Measurements from ENCODE around the gene LRRC59. TPM values are rescaled to one million over a fixed set of nuclear protein-coding genes. Genes with fewer than 3 reads are reported as not detected.
"Not testable (repeated sequence)": the region's sequence is repeated elsewhere in the genome, so short reads cannot be mapped to it uniquely, and the experiment has no call there.

Gene LRRC59
- total RNA-seq, 1 experiment from 2014 or later: 106 TPM

- peaks cover 20 to 25% of the 10 kb centered on the region in 2 experiments for H3K4me1 Mint-ChIP-seq
These were observed 31.6 kb upstream of the LRRC59 start for GRCh38 chr17:50428831-50429424.

GRCh38 chr17:50428126-50428525 is 30.8 kb upstream of the LRRC59 start:
- not testable (repeated sequence) for H2AFZ ChIP-seq (ENCODE audit: low read length); H2BK15ac ChIP-seq (ENCODE audit: low read depth, low read length); H3K9me3 ChIP-seq (ENCODE audit: control insufficient read depth, low read depth, low read length); H3K79me2 ChIP-seq (ENCODE audit: insufficient read depth, low read length); H4K91ac ChIP-seq (ENCODE audit: insufficient read length, low read depth, low read length); H3K14ac ChIP-seq (ENCODE audit: insufficient read depth, low read length); H3K36me3 Mint-ChIP-seq (ENCODE audit: insufficient read depth in 1 of 3, low read depth in 3 of 3); H3K4me1 ChIP-seq (ENCODE audit: insufficient read depth, low read length); H4K8ac ChIP-seq (replicated peaks; ENCODE audit: insufficient read length, low read depth, low read length); H3K9me3 Mint-ChIP-seq; H3K4me2 ChIP-seq (ENCODE audit: insufficient read depth, insufficient read length, low read length); H3T11ph ChIP-seq (ENCODE audit: low read length); H3K4ac ChIP-seq (ENCODE audit: low read depth, low read length); H3K27ac Mint-ChIP-seq; H3K27me3 ChIP-seq (ENCODE audit: insufficient read depth, low read length); H2BK120ac ChIP-seq (ENCODE audit: low read depth, low read length, poor library complexity, severe bottlenecking); H3K9ac ChIP-seq (ENCODE audit: extremely low read depth, insufficient read length, low read length); H2AK5ac ChIP-seq (ENCODE audit: insufficient read length, low read length); H3K18ac ChIP-seq (ENCODE audit: insufficient read length, low read depth, low read length); DNase-seq; H3K79me1 ChIP-seq (ENCODE audit: insufficient read depth, low read depth, low read length, poor library complexity, severe bottlenecking); H3K56ac ChIP-seq (ENCODE audit: insufficient read length, low read depth, low read length); H3K23ac ChIP-seq (ENCODE audit: insufficient read length, low read depth, low read length); H3K27ac ChIP-seq (ENCODE audit: insufficient read length, low read depth, low read length); H3K4me3 Mint-ChIP-seq; H2BK5ac ChIP-seq (ENCODE audit: insufficient read length, low read length); H4K20me1 ChIP-seq (ENCODE audit: control insufficient read depth, insufficient read depth, insufficient read length); H2BK20ac ChIP-seq (ENCODE audit: low read depth, low read length, poor library complexity, severe bottlenecking); H2BK12ac ChIP-seq (ENCODE audit: insufficient read length, low read depth, low read length); H4K5ac ChIP-seq (ENCODE audit: insufficient read length, low read depth, low read length)
- WGBS (ENCODE audit: extremely low coverage, insufficient read length, low lambda C conversion rate): no CpG with 5 or more reads among the region's 6 CpGs
- H3K27me3 Mint-ChIP-seq (ENCODE audit: low read depth): peaks cover 19% of the 10 kb centered on the region
- peaks cover 12% of the 10 kb centered on the region for H3K23me2 ChIP-seq (ENCODE audit: insufficient read length, low read depth, low read length, poor library complexity, severe bottlenecking)
- H3K4me1 Mint-ChIP-seq: peaks cover 20 to 25% of the 10 kb centered on the region in 2 experiments

More at GRCh38 chr17:50428831-50429424, 31.6 kb upstream of the LRRC59 start:
- Histone ChIP-seq H3K79me1 (ENCODE audit: insufficient read depth, low read depth, low read length, poor library complexity, severe bottlenecking) (no peaks in the 10 kb centered on the region), H3K9me3 (ENCODE audit: control insufficient read depth, low read depth, low read length) (no peaks in the 10 kb centered on the region), H3K23ac (ENCODE audit: insufficient read length, low read depth, low read length) (no peak overlapping the region), H3K79me2 (ENCODE audit: insufficient read depth, low read length) (no peaks in the 10 kb centered on the region), H2BK15ac (ENCODE audit: low read depth, low read length) (no peak overlapping the region), H2BK120ac (ENCODE audit: low read depth, low read length, poor library complexity, severe bottlenecking) (no peak overlapping the region), H2BK12ac (ENCODE audit: insufficient read length, low read depth, low read length) (no peak overlapping the region), H3K4me2 (ENCODE audit: insufficient read depth, insufficient read length, low read length) (no peak overlapping the region), H3K27ac (ENCODE audit: insufficient read length, low read depth, low read length) (no peak overlapping the region), H4K8ac (replicated peaks; ENCODE audit: insufficient read length, low read depth, low read length) (no peak overlapping the region), H2BK5ac (ENCODE audit: insufficient read length, low read length) (no peak overlapping the region), H2AK5ac (ENCODE audit: insufficient read length, low read length) (no peak overlapping the region), H4K5ac (ENCODE audit: insufficient read length, low read depth, low read length) (no peak overlapping the region), H4K20me1 (ENCODE audit: control insufficient read depth, insufficient read depth, insufficient read length) (no peaks in the 10 kb centered on the region), H3K27me3 (ENCODE audit: insufficient read depth, low read length) (no peaks in the 10 kb centered on the region; the same call in 1 of the 2 replicates), H3K4ac (ENCODE audit: low read depth, low read length) (no peak overlapping the region), H3K23me2 (ENCODE audit: insufficient read length, low read depth, low read length, poor library complexity, severe bottlenecking) (peaks cover 12% of the 10 kb centered on the region), H4K91ac (ENCODE audit: insufficient read length, low read depth, low read length) (no peak overlapping the region), H2BK20ac (ENCODE audit: low read depth, low read length, poor library complexity, severe bottlenecking) (no peak overlapping the region), H3K14ac (ENCODE audit: insufficient read depth, low read length) (no peak overlapping the region), H3K18ac (ENCODE audit: insufficient read length, low read depth, low read length) (no peak overlapping the region), H3K4me1 (ENCODE audit: insufficient read depth, low read length) (no peaks in the 10 kb centered on the region; the same call in 1 of the 2 replicates), H3K9ac (ENCODE audit: extremely low read depth, insufficient read length, low read length) (no peak overlapping the region), H3K56ac (ENCODE audit: insufficient read length, low read depth, low read length) (no peak overlapping the region), H2AFZ (ENCODE audit: low read length) (no peak overlapping the region), H3T11ph (ENCODE audit: low read length) (no peak overlapping the region)
- WGBS (ENCODE audit: extremely low coverage, insufficient read length, low lambda C conversion rate): no CpG with 5 or more reads among the region's 7 CpGs
- no peak for DNase-seq
- Mint-ChIP-seq H3K27me3 (ENCODE audit: low read depth) (peaks cover 17% of the 10 kb centered on the region), H3K4me3 (no peak overlapping the region), H3K27ac (no peak overlapping the region), H3K36me3 (ENCODE audit: insufficient read depth in 1 of 3, low read depth in 3 of 3) (no peaks in the 10 kb centered on the region; a peak in 2 of 7 replicates), H3K9me3 (no peaks in the 10 kb centered on the region; a peak in 1 of 5 replicates)
- TF ChIP-seq, protein P1, sequence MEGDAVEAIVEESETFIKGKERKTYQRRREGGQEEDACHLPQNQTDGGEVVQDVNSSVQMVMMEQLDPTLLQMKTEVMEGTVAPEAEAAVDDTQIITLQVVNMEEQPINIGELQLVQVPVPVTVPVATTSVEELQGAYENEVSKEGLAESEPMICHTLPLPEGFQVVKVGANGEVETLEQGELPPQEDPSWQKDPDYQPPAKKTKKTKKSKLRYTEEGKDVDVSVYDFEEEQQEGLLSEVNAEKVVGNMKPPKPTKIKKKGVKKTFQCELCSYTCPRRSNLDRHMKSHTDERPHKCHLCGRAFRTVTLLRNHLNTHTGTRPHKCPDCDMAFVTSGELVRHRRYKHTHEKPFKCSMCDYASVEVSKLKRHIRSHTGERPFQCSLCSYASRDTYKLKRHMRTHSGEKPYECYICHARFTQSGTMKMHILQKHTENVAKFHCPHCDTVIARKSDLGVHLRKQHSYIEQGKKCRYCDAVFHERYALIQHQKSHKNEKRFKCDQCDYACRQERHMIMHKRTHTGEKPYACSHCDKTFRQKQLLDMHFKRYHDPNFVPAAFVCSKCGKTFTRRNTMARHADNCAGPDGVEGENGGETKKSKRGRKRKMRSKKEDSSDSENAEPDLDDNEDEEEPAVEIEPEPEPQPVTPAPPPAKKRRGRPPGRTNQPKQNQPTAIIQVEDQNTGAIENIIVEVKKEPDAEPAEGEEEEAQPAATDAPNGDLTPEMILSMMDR (conservative IDR thresholded peaks at IDR 0.05): no peak
